ENCODE results near the gene PRR11. TPM values are rescaled to one million over a fixed set of nuclear protein-coding genes. Genes with fewer than 3 reads are reported as not detected.
"Not testable (repeated sequence)": the region's sequence is repeated elsewhere in the genome, so short reads cannot be mapped to it uniquely, and the experiment has no call there.

The PRR11 gene
- total RNA-seq, 2 donors from 2014 or later, result 0.33 TPM; not detected in 1

DNA sequence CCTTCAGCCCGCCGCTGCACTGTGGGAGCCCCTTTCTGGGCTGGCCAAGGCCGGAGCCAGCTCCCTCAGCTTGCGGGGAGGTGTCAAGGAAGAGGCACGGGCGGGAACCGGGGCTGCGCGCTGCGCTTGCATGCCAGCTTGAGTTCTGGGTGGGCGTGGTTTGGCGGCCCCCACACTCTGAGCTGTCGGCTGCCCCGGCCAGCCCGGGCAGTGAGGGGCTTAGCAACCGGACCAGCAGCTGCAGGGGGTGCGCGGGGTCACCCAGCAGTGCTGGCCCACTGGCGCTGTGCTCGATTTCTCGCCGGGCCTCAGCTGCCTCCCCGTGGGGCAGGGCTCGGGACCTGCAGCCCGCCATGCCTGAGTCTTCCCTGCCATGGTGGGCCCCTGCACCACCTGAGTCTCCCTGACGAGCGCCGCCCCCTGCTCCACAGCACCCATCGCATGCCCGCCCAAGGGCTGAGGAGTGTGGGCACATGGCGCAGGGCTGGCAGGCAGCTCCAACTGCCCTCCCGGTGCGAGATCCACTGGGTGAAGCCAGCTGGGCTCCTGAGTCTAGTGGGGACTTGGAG, 17.0 kb downstream of the PRR11 start:
- no peaks in the 10 kb centered on the region for H3K9me3 ChIP-seq
- ATAC-seq, result no peak
- no peak for TF ChIP-seq POLR2A (IDR thresholded peaks at IDR 0.05)
- TF ChIP-seq, protein P1, sequence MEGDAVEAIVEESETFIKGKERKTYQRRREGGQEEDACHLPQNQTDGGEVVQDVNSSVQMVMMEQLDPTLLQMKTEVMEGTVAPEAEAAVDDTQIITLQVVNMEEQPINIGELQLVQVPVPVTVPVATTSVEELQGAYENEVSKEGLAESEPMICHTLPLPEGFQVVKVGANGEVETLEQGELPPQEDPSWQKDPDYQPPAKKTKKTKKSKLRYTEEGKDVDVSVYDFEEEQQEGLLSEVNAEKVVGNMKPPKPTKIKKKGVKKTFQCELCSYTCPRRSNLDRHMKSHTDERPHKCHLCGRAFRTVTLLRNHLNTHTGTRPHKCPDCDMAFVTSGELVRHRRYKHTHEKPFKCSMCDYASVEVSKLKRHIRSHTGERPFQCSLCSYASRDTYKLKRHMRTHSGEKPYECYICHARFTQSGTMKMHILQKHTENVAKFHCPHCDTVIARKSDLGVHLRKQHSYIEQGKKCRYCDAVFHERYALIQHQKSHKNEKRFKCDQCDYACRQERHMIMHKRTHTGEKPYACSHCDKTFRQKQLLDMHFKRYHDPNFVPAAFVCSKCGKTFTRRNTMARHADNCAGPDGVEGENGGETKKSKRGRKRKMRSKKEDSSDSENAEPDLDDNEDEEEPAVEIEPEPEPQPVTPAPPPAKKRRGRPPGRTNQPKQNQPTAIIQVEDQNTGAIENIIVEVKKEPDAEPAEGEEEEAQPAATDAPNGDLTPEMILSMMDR (IDR thresholded peaks at IDR 0.05), result no peak
- no peak overlapping the region for H3K4me3 ChIP-seq
- H3K4me1 ChIP-seq, result no peaks in the 10 kb centered on the region
- H3K36me3 ChIP-seq (replicated peaks in 1 of 2; ENCODE audit: insufficient read depth in 1 of 2, low read depth in 2 of 2), result no peaks in the 10 kb centered on the region
- no peaks in the 10 kb centered on the region for H3K27me3 ChIP-seq
- intact Hi-C loops (cut with DNase I), result no loop called here
- DNase-seq, result no peak
- no peak overlapping the region for H3K27ac ChIP-seq
- WGBS, 2 donors, result 97 to 100% methylated on average over 3 to 30 of the region's 33 CpGs

DNA sequence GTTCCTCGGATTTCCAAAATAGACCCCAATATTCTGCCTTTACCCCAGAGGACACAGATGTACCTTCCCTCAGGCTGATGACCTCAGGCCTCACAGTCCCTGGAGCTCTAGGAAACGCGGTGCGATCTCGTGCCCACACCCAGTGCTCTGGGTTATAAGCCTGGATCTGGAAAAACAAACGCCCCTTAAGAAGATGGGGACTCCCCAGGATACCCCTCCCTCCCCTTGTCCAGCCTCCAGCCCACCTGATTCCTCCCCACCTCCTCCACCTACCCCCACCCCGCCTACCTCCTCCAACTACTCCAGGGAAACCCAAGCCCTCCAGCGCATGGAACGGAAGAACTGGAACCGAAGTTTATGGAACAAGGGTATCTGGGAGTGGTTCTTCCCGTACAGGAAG, 19.1 kb downstream of the PRR11 start:
- DNase-seq, result no peak
- TF ChIP-seq, protein P1 (IDR thresholded peaks at IDR 0.05), result no peak
- no peak for TF ChIP-seq POLR2A (IDR thresholded peaks at IDR 0.05)
- no peaks in the 10 kb centered on the region for H3K27me3 ChIP-seq
- H3K4me1 ChIP-seq, result no peaks in the 10 kb centered on the region
- intact Hi-C loops (cut with DNase I), result no loop called here
- H3K9me3 ChIP-seq, result no peaks in the 10 kb centered on the region
- no peak overlapping the region for H3K4me3 ChIP-seq
- no peak for ATAC-seq
- 95 to 96% methylated on average over 11 of the region's 11 CpGs for WGBS, 2 donors
- H3K27ac ChIP-seq, result no peak overlapping the region
- no peaks in the 10 kb centered on the region for H3K36me3 ChIP-seq (replicated peaks in 1 of 2; ENCODE audit: insufficient read depth in 1 of 2, low read depth in 2 of 2)

DNA sequence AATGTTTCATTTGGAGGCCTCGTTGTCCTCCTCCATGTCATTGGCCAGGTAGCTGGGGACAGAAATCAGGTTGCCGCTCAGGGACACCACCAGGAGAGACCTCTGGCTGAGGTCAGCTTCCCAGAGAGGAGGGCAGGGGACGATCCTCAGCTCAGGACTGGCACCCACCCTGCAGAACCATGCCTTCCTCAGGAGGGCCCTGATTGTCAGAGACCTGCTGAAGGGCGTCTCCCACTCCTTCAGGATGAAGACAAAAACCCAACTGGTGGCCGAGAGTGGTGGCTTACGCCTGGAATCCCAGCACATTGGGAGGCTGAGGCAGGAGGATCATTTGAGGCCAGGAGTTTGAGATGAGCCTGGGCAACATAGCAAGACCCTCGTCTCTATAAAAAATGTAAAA, 19.5 kb downstream of the PRR11 start:
- Histone ChIP-seq H3K36me3 (replicated peaks in 1 of 2; ENCODE audit: insufficient read depth in 1 of 2, low read depth in 2 of 2) (no peaks in the 10 kb centered on the region), H3K4me1 (no peaks in the 10 kb centered on the region), H3K27me3 (no peaks in the 10 kb centered on the region), H3K27ac (no peak overlapping the region), H3K9me3 (no peaks in the 10 kb centered on the region), H3K4me3 (no peak overlapping the region)
- no peak for DNase-seq
- TF ChIP-seq POLR2A (IDR thresholded peaks at IDR 0.05), result no peak
- TF ChIP-seq, protein P1 (IDR thresholded peaks at IDR 0.05), result no peak
- ATAC-seq, result no peak
- WGBS, 2 donors, result 85 to 95% methylated on average over 6 of the region's 7 CpGs
- intact Hi-C loops (cut with DNase I), result no loop called here

DNA sequence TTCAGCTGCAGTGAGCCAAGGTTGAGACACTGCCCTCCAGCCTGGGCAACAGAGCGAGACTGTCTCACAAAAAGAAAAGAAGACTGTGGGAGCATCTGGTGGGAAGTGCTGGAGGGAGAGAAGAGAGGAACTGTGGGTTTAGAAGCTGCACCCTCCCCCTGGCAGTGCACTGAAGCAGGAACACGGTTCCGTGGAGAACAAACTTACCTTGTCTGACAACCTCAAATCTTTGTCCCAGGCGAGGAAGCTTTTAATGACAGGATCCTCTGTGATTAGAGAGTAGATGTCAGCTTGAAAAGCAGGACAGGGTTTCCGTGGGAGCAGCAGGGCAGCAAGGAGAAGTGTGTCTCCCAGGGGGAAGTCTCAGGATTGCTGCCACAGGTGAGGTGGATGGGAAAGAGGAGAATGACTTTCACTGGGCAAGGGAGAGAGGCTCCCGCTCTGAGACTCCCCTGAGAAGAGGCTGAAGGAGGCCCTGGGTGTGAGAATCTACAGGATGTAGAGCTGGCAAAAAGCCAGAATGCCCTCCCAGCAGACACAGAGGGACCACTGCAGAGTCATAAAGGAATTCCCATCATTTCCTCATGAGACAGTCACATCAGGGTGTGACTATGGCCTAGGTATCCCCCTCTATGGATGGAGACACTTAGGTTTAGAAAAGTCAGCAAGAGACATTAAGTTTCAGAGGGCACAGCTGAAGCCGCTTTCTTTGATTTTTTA, 22.9 kb downstream of the PRR11 start:
- ATAC-seq, result no peak
- 82 to 84% methylated on average over 7 of the region's 7 CpGs for WGBS, 2 donors
- H3K27ac ChIP-seq, result no peak overlapping the region
- H3K27me3 ChIP-seq, result no peaks in the 10 kb centered on the region
- intact Hi-C loops (cut with DNase I), result no loop called here
- no peak for TF ChIP-seq POLR2A (IDR thresholded peaks at IDR 0.05)
- TF ChIP-seq, protein P1 (IDR thresholded peaks at IDR 0.05), result no peak
- DNase-seq, result no peak
- H3K4me1 ChIP-seq, result no peaks in the 10 kb centered on the region
- H3K9me3 ChIP-seq, result no peaks in the 10 kb centered on the region
- H3K4me3 ChIP-seq, result no peak overlapping the region
- H3K36me3 ChIP-seq (replicated peaks in 1 of 2; ENCODE audit: insufficient read depth in 1 of 2, low read depth in 2 of 2), result no peaks in the 10 kb centered on the region

DNA sequence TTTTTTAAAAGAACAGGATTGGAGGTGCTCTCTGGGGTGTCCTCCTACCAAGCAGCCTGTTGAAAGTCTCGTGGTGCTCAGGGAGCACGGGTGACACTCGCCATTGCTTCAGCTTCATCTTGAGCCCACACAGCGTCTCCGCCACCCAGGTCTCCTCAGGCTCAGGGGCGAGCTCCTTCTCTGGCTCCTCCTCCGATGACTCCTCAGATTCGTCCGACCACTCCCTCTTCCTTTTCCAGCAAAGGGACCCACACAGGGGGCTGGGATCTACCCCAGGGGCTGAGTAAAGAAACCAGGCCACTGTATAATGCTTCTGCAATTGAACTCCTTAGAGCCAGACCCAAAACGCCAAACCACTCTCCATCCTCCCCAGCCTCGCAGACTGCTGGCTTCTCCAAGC, 24.1 kb downstream of the PRR11 start:
- H3K9me3 ChIP-seq; H3K36me3 ChIP-seq (replicated peaks in 1 of 2; ENCODE audit: insufficient read depth in 1 of 2, low read depth in 2 of 2); H3K27ac ChIP-seq; ATAC-seq; H3K27me3 ChIP-seq; intact Hi-C loops (cut with DNase I); H3K4me3 ChIP-seq; H3K4me1 ChIP-seq; DNase-seq: not testable (repeated sequence)
- 83 to 90% methylated on average over 11 of the region's 11 CpGs for WGBS, 2 donors

All from body of pancreas (tissue), 4 donors.